HCT116 (cell line): Measurements from ENCODE around the gene SBF2.

ENCODE experiments used
- ATF3 ChIP-seq: IDR thresholded peaks from 2 replicates; pipeline ENCODE4 v1.6.1; 2012
- CTCF ChIP-seq, 3 experiments: fragments of 200-600 bp in 1 of 3; sonication (generic) in 1 of 3; IDR thresholded peaks in 2 of 3; conservative IDR thresholded peaks in 1 of 3; 2 replicates each; pipeline ENCODE4 v1.5.1; 2012 to 2017; ENCODE audit warnings: low read depth in 2 of 3, low read length in 2 of 3, antibody characterized with exemption in 1 of 3, borderline replicate concordance in 1 of 3, control low read depth in 1 of 3, mild to moderate bottlenecking in 1 of 3, mixed read lengths in 1 of 3, mixed run types in 1 of 3, moderate library complexity in 1 of 3; ENCODE audit not compliant: insufficient read depth in 1 of 3
- EZH2 ChIP-seq: fragments of 200-600 bp; sonication (generic); IDR thresholded peaks from 2 replicates; pipeline ENCODE4 v1.6.1; 2017; ENCODE audit warnings: antibody characterized with exemption, mixed run types
- FOSL1 ChIP-seq: IDR thresholded peaks from 2 replicates; pipeline ENCODE4 v1.6.1; 2012; ENCODE audit warnings: low read depth
- JUND ChIP-seq: IDR thresholded peaks from 2 replicates; pipeline ENCODE4 v1.6.1; 2012
- MAX ChIP-seq: IDR thresholded peaks from 2 replicates; pipeline ENCODE4 v1.6.1; 2012
- POLR2A ChIP-seq: IDR thresholded peaks from 2 replicates; pipeline ENCODE4 v1.7.0; 2011; ENCODE audit warnings: borderline replicate concordance; ENCODE audit not compliant: insufficient read depth, insufficient read length; ENCODE audit errors: extremely low read depth
- POLR2AphosphoS5 ChIP-seq: IDR thresholded peaks from 2 replicates; pipeline ENCODE4 v1.6.1; 2011; ENCODE audit warnings: mild to moderate bottlenecking, low read depth, low read length, moderate library complexity
- RAD21 ChIP-seq: IDR thresholded peaks from 2 replicates; pipeline ENCODE4 v1.6.1; 2012; ENCODE audit warnings: low read depth, mild to moderate bottlenecking
- SP1 ChIP-seq: IDR thresholded peaks from 2 replicates; pipeline ENCODE4 v1.6.1; 2012; ENCODE audit warnings: low read depth

GRCh38 chr11:9763301-9763700, 530.7 kb downstream of the SBF2 start:
- TF ChIP-seq JUND (no peak), ATF3 (no peak), POLR2A (no peak), POLR2AphosphoS5 (no peak), CTCF (IDR thresholded peaks at IDR 0.05 in 2 of 3, conservative IDR thresholded peaks at IDR 0.05 in 1 of 3; ENCODE audit: borderline replicate concordance in 1 of 3, insufficient read depth in 1 of 3, low read depth in 2 of 3, low read length in 2 of 3) (no peak), RAD21 (no peak), EZH2 (no peak), SP1 (no peak), MAX (no peak), FOSL1 (no peak)
